Left lung (tissue), 10 donors: ENCODE data around the gene CACNG8. TPM values are rescaled to one million over a fixed set of nuclear protein-coding genes. Genes with fewer than 3 reads are reported as not detected.

Experiments used
- ATAC-seq: fragments of 200-7000 bp; cut with Tn5 transposase; one replicate; pipeline ENCODE4 v1.9.1; 2020; ENCODE audit warnings: moderate library complexity
- DNase-seq, 4 donors: peaks; one replicate each; pipeline ENCODE4 v3.0.0-alpha.2; 2013 to 2020
- H3K27ac ChIP-seq, 2 donors: fragments of 200-600 bp; sonication (generic) in 1 of 2; one replicate each; pipeline versions ENCODE4 v1.5.0 to v1.8.0; 2020 to 2021
- H3K27me3 ChIP-seq, 2 donors: fragments of 200-600 bp; sonication (generic) in 1 of 2; one replicate each; pipeline versions ENCODE4 v1.5.0 to v1.8.0; 2020 to 2021
- H3K36me3 ChIP-seq, 2 donors: fragments of 200-600 bp; sonication (generic) in 1 of 2; one replicate each; pipeline versions ENCODE4 v1.5.0 to v1.8.0; 2020 to 2021
- H3K4me1 ChIP-seq, 2 donors: fragments of 200-600 bp; one replicate each; pipeline ENCODE4 v1.8.0; 2021
- H3K4me3 ChIP-seq, 2 donors: fragments of 200-600 bp; sonication (generic) in 1 of 2; one replicate each; pipeline versions ENCODE4 v1.5.0 to v1.8.0; 2020 to 2021; ENCODE audit warnings: mild to moderate bottlenecking in 1 of 2
- H3K9me3 ChIP-seq, 2 donors: fragments of 200-600 bp; sonication (generic) in 1 of 2; one replicate each; pipeline versions ENCODE4 v1.5.0 to v1.8.0; 2020 to 2021
- CTCF ChIP-seq, 2 donors: fragments of 200-600 bp; sonication (generic) in 1 of 2; IDR thresholded peaks; one replicate each; pipeline versions ENCODE4 v1.5.0 to v1.8.0; 2021; ENCODE audit warnings: antibody characterized with exemption in 2 of 2
- intact Hi-C, 2 donors: fragments of 100-400 bp; cut with DNase I; formaldehyde crosslinking; loops; one replicate each; pipeline versions ENCODE4 v1.11.2 to v1.14.2; 2022
- polyA plus RNA-seq, 6 donors: library from polyadenylated mRNA; unstranded; fragments of 120-200 nt; gene quantifications; one replicate each; pipeline ENCODE4 v1.2.1, GENCODE V29; 2013; ENCODE audit not compliant: insufficient read length in 6 of 6
- total RNA-seq, 2 donors: library from RNA; stranded (reverse); fragmentation: NEBNext Ultra II Directional; extraction: Animal tissue kit (Norgen Biotek cat#: 25700); gene quantifications; one replicate each; pipeline ENCODE4 v1.2.1, GENCODE V29; 2021
- donor health status: DM: no; HTN: yes; CAD: no.
- donor health status: DM: no; HTN: no; CAD: no.

CACNG8 gene
- total and polyA plus RNA-seq, 8 donors, result 0.03 to 0.15 (median 0.08) TPM; not detected in 1

- Histone ChIP-seq H3K36me3 (no peaks in the 10 kb centered on the region), H3K27me3 (peaks cover 39 to 97% of the 10 kb centered on the region in 2 donors), H3K4me1 (no peaks in the 10 kb centered on the region), H3K27ac (no peak overlapping the region), H3K9me3 (peaks cover 0 to 3% of the 10 kb centered on the region in 2 donors), H3K4me3 (no peak overlapping the region)
- DNase-seq (no peak), ATAC-seq (no peak)
- no peak for TF ChIP-seq CTCF (IDR thresholded peaks at IDR 0.05)
- intact Hi-C loops, result no loop called here
These were observed 5.1 kb upstream of the CACNG8 start for GRCh38 chr19:53957448-53958167.

- DNase-seq (no peak), ATAC-seq (no peak)
- intact Hi-C loops, result no loop called here
- H3K4me1 ChIP-seq, result no peaks in the 10 kb centered on the region
- no peak for TF ChIP-seq CTCF (IDR thresholded peaks at IDR 0.05)
- H3K4me3 ChIP-seq, result no peak overlapping the region
- H3K9me3 ChIP-seq, result peaks cover 0 to 3% of the 10 kb centered on the region in 2 donors
- H3K36me3 ChIP-seq, result no peaks in the 10 kb centered on the region
- peaks cover 45 to 97% of the 10 kb centered on the region in 2 donors for H3K27me3 ChIP-seq
- H3K27ac ChIP-seq, result no peak overlapping the region
These were observed 4.6 kb upstream of the CACNG8 start for GRCh38 chr19:53958168-53958571.

- intact Hi-C loops, result no loop called here
- DNase-seq (no peak), ATAC-seq (no peak)
- no peak overlapping the region for H3K27ac ChIP-seq
- H3K36me3 ChIP-seq, result no peaks in the 10 kb centered on the region
- no peaks in the 10 kb centered on the region for H3K9me3 ChIP-seq
- H3K4me3 ChIP-seq, result no peak overlapping the region
- TF ChIP-seq CTCF (IDR thresholded peaks at IDR 0.05), result no peak
- no peaks in the 10 kb centered on the region for H3K4me1 ChIP-seq
- H3K27me3 ChIP-seq, result peaks cover 53 to 97% of the 10 kb centered on the region in 2 donors
These were observed 3.6 kb upstream of the CACNG8 start for GRCh38 chr19:53958823-53959757.

GRCh38 chr19:53960187-53960586 lies 2.5 kb upstream of the CACNG8 start:
- Histone ChIP-seq H3K27me3 (peaks cover 53 to 98% of the 10 kb centered on the region in 2 donors), H3K9me3 (no peaks in the 10 kb centered on the region), H3K4me3 (no peak overlapping the region), H3K27ac (no peak overlapping the region), H3K36me3 (no peaks in the 10 kb centered on the region), H3K4me1 (no peaks in the 10 kb centered on the region)
- TF ChIP-seq CTCF (IDR thresholded peaks at IDR 0.05), result no peak
- intact Hi-C loops, result no loop called here
- DNase-seq, result no peak
- ATAC-seq, result no peak

GRCh38 chr19:53960886-53961285 lies 1.9 kb upstream of the CACNG8 start:
- Histone ChIP-seq H3K4me1 (no peaks in the 10 kb centered on the region), H3K9me3 (no peaks in the 10 kb centered on the region), H3K4me3 (no peak overlapping the region), H3K27ac (no peak overlapping the region), H3K36me3 (no peaks in the 10 kb centered on the region), H3K27me3 (peaks cover 53 to 98% of the 10 kb centered on the region in 2 donors)
- ATAC-seq, result no peak
- DNase-seq, result no peak
- no peak for TF ChIP-seq CTCF (IDR thresholded peaks at IDR 0.05)
- intact Hi-C loops, result no loop called here
